A549 (cell line): Measurements from ENCODE around the gene ESYT2. TPM values are rescaled to one million over a fixed set of nuclear protein-coding genes. Genes with fewer than 3 reads are reported as not detected.

Source experiments
- ATAC-seq, 2 experiments: fragments of 200-7000 bp in 1 of 2; fragments of >200 bp in 1 of 2; cut with Nextera tagmentation in 1 of 2; cut with Tn5 transposase in 1 of 2; 3 replicates each; pipeline versions ENCODE4 v1.8.0 to v1.9.1; 2018 to 2020; ENCODE audit warnings: mild to moderate bottlenecking in 1 of 2, moderate library complexity in 1 of 2
- CTCF ChIA-PET: fragments of 300-600 bp; sonication (Branson Sonifier 250); formaldehyde crosslinking; extraction: SDS; loops from one replicate; lab custom pipeline; 2021; ENCODE audit warnings: antibody characterized with exemption, inconsistent platforms; lab: Yijun Ruan, JAX
- POLR2A ChIA-PET: fragments of 350-600 bp; formaldehyde crosslinking; extraction: SDS; loops from one replicate; lab custom pipeline; 2021; ENCODE audit warnings: antibody characterized with exemption, inconsistent platforms; lab: Yijun Ruan, JAX
- DNase-seq, 2 experiments: peaks; one replicate each; pipeline versions ENCODE4 v3.0.0 to v3.0.0-alpha.2; 2011 to 2016; ENCODE audit warnings: low read depth in 1 of 2, low spot score in 1 of 2
- FAIRE-seq: peaks from 2 replicates; lab custom pipeline; 2011; peaks lifted over from hg19 to GRCh38; lab: Jason Lieb, UNC
- H3K27ac ChIP-seq, 2 experiments: fragments of >200 bp; sonication (Bioruptor Twin); formaldehyde crosslinking; 3 replicates each; pipeline ENCODE4 v1.5.1; 2016 to 2017
- H3K4me1 ChIP-seq: fragments of >200 bp; sonication (Bioruptor Twin); formaldehyde crosslinking; 3 replicates; pipeline ENCODE4 v1.6.1; 2016
- H3K4me2 ChIP-seq: fragments of >200 bp; sonication (Bioruptor Twin); formaldehyde crosslinking; 3 replicates; pipeline ENCODE4 v1.6.1; 2016
- H3K4me3 ChIP-seq: fragments of >200 bp; sonication (Bioruptor Twin); formaldehyde crosslinking; 3 replicates; pipeline ENCODE4 v1.5.1; 2016
- H3K9me3 ChIP-seq: fragments of >200 bp; sonication (Bioruptor Twin); formaldehyde crosslinking; 3 replicates; pipeline ENCODE4 v1.6.1; 2016
- BHLHE40 ChIP-seq: IDR thresholded peaks from 2 replicates; pipeline ENCODE4 v1.6.1; 2012; ENCODE audit warnings: low read depth, low read length, inconsistent platforms
- CEBPB ChIP-seq, 2 experiments: fragments of >200 bp in 1 of 2; sonication (Bioruptor Twin) in 1 of 2; formaldehyde crosslinking in 1 of 2; IDR thresholded peaks; 2 replicates each; pipeline ENCODE4 v1.6.1; 2012 to 2016
- CHD4 ChIP-seq: fragments of 200-600 bp; sonication (generic); IDR thresholded peaks from 2 replicates; pipeline ENCODE4 v1.6.1; 2016; ENCODE audit warnings: antibody characterized with exemption, mild to moderate bottlenecking, borderline replicate concordance
- EHF ChIP-seq: fragments of 250-450 bp; sonication (Bioruptor Pico); IDR thresholded peaks from 2 replicates; pipeline ENCODE4 v1.5.0; 2020; ENCODE audit warnings: mild to moderate bottlenecking
- EHMT2 ChIP-seq: fragments of 200-600 bp; sonication (generic); IDR thresholded peaks from 2 replicates; pipeline ENCODE4 v1.6.1; 2016; ENCODE audit warnings: antibody characterized with exemption, low read depth, mild to moderate bottlenecking, moderate library complexity
- ESRRA ChIP-seq: fragments of 150-350 bp; IDR thresholded peaks from 2 replicates; pipeline ENCODE4 v1.6.1; 2014; ENCODE audit warnings: mild to moderate bottlenecking, low read length, borderline replicate concordance
- HDAC2 ChIP-seq: fragments of 200-600 bp; sonication (generic); IDR thresholded peaks from 2 replicates; pipeline ENCODE4 v1.6.1; 2016
- HOXA7 ChIP-seq: fragments of 250-450 bp; sonication (Bioruptor Pico); IDR thresholded peaks from 2 replicates; pipeline ENCODE4 v1.5.0; 2020; ENCODE audit warnings: mild to moderate bottlenecking, moderate library complexity
- JUN ChIP-seq, 2 experiments: fragments of >200 bp; sonication (Bioruptor Twin); formaldehyde crosslinking; IDR thresholded peaks; 2 replicates in 1 of 2; 3 replicates in 1 of 2; pipeline ENCODE4 v1.6.1; 2016 to 2017
- MAFK ChIP-seq: fragments of 450-650 bp; IDR thresholded peaks from 2 replicates; pipeline ENCODE4 v1.6.1; 2014; ENCODE audit not compliant: partially characterized antibody
- MAZ ChIP-seq: fragments of 150-350 bp; IDR thresholded peaks from 2 replicates; pipeline ENCODE4 v1.6.1; 2014; ENCODE audit warnings: antibody characterized with exemption, low read depth, low read length, borderline replicate concordance
- MYC ChIP-seq: IDR thresholded peaks from 2 replicates; pipeline ENCODE4 v1.6.1; 2012; ENCODE audit warnings: mild to moderate bottlenecking, inconsistent platforms, low read length, improper control_type of control experiment, borderline replicate concordance
- POLR2AphosphoS2 ChIP-seq: conservative IDR thresholded peaks from 2 replicates; pipeline ENCODE4 v1.6.1; 2012; ENCODE audit warnings: low read length, improper control_type of control experiment, inconsistent platforms
- RAD21 ChIP-seq, 2 experiments: fragments of >200 bp in 1 of 2; sonication (Bioruptor Twin) in 1 of 2; formaldehyde crosslinking in 1 of 2; IDR thresholded peaks in 1 of 2; conservative IDR thresholded peaks in 1 of 2; 2 replicates in 1 of 2; 3 replicates in 1 of 2; pipeline ENCODE4 v1.6.1; 2012 to 2018; ENCODE audit warnings: inconsistent platforms in 1 of 2
- RCOR1 ChIP-seq: fragments of 150-350 bp; IDR thresholded peaks from 2 replicates; pipeline ENCODE4 v1.6.1; 2014; ENCODE audit warnings: antibody characterized with exemption, low read length, low read depth
- RFX5 ChIP-seq: fragments of 450-650 bp; IDR thresholded peaks from 2 replicates; pipeline ENCODE4 v1.7.1; 2014; ENCODE audit warnings: antibody characterized with exemption, mild to moderate bottlenecking, moderate library complexity
- SREBF2 ChIP-seq: fragments of 450-650 bp; IDR thresholded peaks from 2 replicates; pipeline ENCODE4 v1.6.1; 2014; ENCODE audit warnings: mild to moderate bottlenecking, moderate library complexity
- ZC3H11A ChIP-seq: fragments of 450-650 bp; IDR thresholded peaks from 2 replicates; pipeline ENCODE4 v1.6.1; 2014; ENCODE audit warnings: antibody characterized with exemption, mild to moderate bottlenecking
- ZFP36 ChIP-seq: fragments of 450-650 bp; IDR thresholded peaks from 2 replicates; pipeline ENCODE4 v1.6.1; 2014; ENCODE audit warnings: borderline replicate concordance; ENCODE audit not compliant: partially characterized antibody
- ZSCAN20 ChIP-seq: fragments of 250-450 bp; sonication (Bioruptor Pico); IDR thresholded peaks from 2 replicates; pipeline ENCODE4 v1.8.0; 2022; ENCODE audit warnings: mild to moderate bottlenecking, moderate library complexity
- WGBS: methylation state at CpG from one replicate; pipeline ENCODE4 v1.1.6; 2017; ENCODE audit errors: missing lambda C conversion rate; 5-methylcytosine and 5-hydroxymethylcytosine counted together
- polyA plus RNA-seq, 4 experiments: library from polyadenylated mRNA; depleted of rRNA in 3 of 4; stranded (reverse); fragments of >200 nt; fragmentation: RNase III in 1 of 4; extraction: RNeasy Plus Mini Kit Qiagen cat#74134 plus additional on column Dnase treatment in 1 of 4; gene quantifications; 2 replicates in 3 of 4; 3 replicates in 1 of 4; pipeline ENCODE4 v1.2.3, GENCODE V29; 2011 to 2017
- TF ChIP-seq, protein P1 (sequence below): IDR thresholded peaks from 2 replicates; pipeline ENCODE4 v1.6.1; 2012
- TF ChIP-seq, protein P2 (sequence below): IDR thresholded peaks from 2 replicates; pipeline ENCODE4 v1.6.1; 2012; ENCODE audit warnings: low read depth, borderline replicate concordance
- TF ChIP-seq, protein P3 (sequence below): fragments of 250-450 bp; sonication (Bioruptor Pico); IDR thresholded peaks from 2 replicates; pipeline ENCODE4 v1.5.0; 2021; ENCODE audit warnings: mild to moderate bottlenecking, moderate library complexity, borderline replicate concordance
- TF ChIP-seq, protein P4 (sequence below): fragments of 450-650 bp; IDR thresholded peaks from 2 replicates; pipeline ENCODE4 v1.6.1; 2014; ENCODE audit warnings: antibody characterized with exemption
- TF ChIP-seq, protein P5 (sequence below): IDR thresholded peaks from 2 replicates; pipeline ENCODE4 v1.6.1; 2012
- TF ChIP-seq, protein P6 (sequence below): fragments of >200 bp; sonication (Bioruptor Twin); formaldehyde crosslinking; IDR thresholded peaks from 3 replicates; pipeline ENCODE4 v1.5.1; 2016

ESYT2 gene
- polyA plus RNA-seq, 2 of the 4 experiments (the other 2 are of a cell fraction) = 45.8 to 77.0 TPM

DNA sequence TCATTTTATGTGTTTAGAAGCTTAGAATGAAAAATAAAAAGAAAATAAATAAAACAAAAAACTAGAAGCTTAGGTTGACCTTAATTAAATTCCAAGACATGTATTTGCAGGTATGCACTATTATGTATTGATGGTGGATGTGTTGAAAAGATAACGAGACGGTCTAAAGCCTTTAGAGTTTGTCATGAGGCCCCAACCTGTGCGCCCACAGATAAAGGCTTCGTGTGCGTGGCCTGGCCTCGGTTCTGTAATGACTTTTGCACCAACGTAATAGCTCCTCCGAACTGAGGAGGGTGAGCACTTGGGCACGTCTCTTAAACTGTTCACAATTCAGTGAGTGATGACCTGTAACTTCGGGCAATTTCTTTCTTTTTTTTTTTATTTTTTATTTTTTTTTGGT lies 81.0 kb downstream of the ESYT2 start:
- no peak overlapping the region for H3K4me2 ChIP-seq
- ATAC-seq (no peak), DNase-seq (no peak), FAIRE-seq (no peak)
- H3K4me1 ChIP-seq = no peaks in the 10 kb centered on the region
- ChIA-PET POLR2A (no interaction called here), CTCF (interaction anchor here (0.6 to 1.4 kb wide), 5 partner anchors 23 to 1321 kb away, joined by 3 to 6 read pairs (median 4); no protein-coding TSS in a partner anchor)
- no peak for TF ChIP-seq JUN (IDR thresholded peaks at IDR 0.05)
- TF ChIP-seq, protein P1, sequence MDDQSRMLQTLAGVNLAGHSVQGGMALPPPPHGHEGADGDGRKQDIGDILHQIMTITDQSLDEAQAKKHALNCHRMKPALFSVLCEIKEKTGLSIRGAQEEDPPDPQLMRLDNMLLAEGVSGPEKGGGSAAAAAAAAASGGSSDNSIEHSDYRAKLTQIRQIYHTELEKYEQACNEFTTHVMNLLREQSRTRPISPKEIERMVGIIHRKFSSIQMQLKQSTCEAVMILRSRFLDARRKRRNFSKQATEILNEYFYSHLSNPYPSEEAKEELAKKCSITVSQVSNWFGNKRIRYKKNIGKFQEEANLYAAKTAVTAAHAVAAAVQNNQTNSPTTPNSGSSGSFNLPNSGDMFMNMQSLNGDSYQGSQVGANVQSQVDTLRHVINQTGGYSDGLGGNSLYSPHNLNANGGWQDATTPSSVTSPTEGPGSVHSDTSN = no peak
- no peak overlapping the region for H3K27ac ChIP-seq
- WGBS = 90% methylated on average over 10 of the region's 10 CpGs
- H3K9me3 ChIP-seq = no peaks in the 10 kb centered on the region
- H3K4me3 ChIP-seq = no peak overlapping the region

DNA sequence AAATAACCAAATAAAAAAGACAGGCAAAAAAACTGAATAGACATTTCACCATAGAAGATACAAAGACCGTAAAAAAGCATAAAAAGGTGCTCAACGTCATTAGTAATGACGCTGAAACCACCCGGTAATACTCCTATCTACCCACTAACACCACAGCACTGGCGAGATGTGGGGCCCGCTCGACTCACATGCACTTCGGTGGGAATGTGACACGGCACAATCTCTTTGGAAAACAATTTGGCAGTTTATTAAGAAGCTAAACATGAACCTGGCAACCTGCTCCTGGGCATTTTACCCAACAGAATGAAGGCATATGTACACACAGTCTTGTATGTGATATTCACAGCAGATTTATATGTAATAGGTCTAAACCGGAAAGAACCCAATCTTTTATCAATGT lies 81.9 kb downstream of the ESYT2 start:
- TF ChIP-seq ZSCAN20 (no peak), RFX5 (no peak), BHLHE40 (no peak), HOXA7 (no peak), CEBPB (IDR thresholded peaks at IDR 0.05) (no peak), SREBF2 (no peak), EHF (no peak), MYC (no peak), MAFK (no peak), ESRRA (no peak), RAD21 (conservative IDR thresholded peaks at IDR 0.05 in 1 of 2, IDR thresholded peaks at IDR 0.05 in 1 of 2) (no peak), RCOR1 (no peak), ZC3H11A (no peak)
- TF ChIP-seq, protein P2, sequence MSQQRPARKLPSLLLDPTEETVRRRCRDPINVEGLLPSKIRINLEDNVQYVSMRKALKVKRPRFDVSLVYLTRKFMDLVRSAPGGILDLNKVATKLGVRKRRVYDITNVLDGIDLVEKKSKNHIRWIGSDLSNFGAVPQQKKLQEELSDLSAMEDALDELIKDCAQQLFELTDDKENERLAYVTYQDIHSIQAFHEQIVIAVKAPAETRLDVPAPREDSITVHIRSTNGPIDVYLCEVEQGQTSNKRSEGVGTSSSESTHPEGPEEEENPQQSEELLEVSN = no peak
- TF ChIP-seq, protein P3, sequence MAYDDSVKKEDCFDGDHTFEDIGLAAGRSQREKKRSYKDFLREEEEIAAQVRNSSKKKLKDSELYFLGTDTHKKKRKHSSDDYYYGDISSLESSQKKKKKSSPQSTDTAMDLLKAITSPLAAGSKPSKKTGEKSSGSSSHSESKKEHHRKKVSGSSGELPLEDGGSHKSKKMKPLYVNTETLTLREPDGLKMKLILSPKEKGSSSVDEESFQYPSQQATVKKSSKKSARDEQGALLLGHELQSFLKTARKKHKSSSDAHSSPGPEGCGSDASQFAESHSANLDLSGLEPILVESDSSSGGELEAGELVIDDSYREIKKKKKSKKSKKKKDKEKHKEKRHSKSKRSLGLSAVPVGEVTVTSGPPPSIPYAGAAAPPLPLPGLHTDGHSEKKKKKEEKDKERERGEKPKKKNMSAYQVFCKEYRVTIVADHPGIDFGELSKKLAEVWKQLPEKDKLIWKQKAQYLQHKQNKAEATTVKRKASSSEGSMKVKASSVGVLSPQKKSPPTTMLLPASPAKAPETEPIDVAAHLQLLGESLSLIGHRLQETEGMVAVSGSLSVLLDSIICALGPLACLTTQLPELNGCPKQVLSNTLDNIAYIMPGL (CRISPR knock-in tag) = no peak
- TF ChIP-seq, protein P4, sequence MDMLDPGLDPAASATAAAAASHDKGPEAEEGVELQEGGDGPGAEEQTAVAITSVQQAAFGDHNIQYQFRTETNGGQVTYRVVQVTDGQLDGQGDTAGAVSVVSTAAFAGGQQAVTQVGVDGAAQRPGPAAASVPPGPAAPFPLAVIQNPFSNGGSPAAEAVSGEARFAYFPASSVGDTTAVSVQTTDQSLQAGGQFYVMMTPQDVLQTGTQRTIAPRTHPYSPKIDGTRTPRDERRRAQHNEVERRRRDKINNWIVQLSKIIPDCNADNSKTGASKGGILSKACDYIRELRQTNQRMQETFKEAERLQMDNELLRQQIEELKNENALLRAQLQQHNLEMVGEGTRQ = no peak
- no peak overlapping the region for H3K4me3 ChIP-seq
- no peaks in the 10 kb centered on the region; the same call in 2 of the 3 replicates for H3K4me1 ChIP-seq
- no peak overlapping the region for H3K27ac ChIP-seq
- H3K9me3 ChIP-seq = no peaks in the 10 kb centered on the region
- ChIA-PET POLR2A (no interaction called here), CTCF (interaction anchor here (0.6 to 1.4 kb wide), 2 partner anchors 126 to 230 kb away, joined by 3 to 4 read pairs; no protein-coding TSS in a partner anchor)
- WGBS = 92% methylated on average over 10 of the region's 10 CpGs
- FAIRE-seq (no peak), DNase-seq (no peak), ATAC-seq (no peak)
- H3K4me2 ChIP-seq = no peak overlapping the region

DNA sequence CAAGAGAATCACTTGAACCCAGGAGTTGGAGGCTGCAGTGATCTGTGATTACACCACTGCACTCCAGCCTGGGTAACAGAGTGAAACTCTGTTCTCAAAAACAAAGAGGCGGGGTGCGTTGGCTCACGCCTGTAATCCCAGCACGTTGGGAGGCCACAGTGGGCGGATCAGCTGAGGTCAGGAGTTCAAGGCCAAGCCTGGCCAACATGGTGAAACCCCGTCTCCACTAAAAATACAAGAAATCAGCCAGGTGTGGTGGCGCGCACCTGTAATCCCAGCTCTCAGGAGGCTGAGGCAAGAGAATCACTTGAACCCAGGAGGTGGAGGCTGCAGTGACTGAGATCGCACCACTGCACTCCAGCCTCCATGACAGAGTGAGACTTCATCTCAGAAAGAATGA lies 82.4 kb downstream of the ESYT2 start:
- DNase-seq (no peak), ATAC-seq (no peak), FAIRE-seq (no peak)
- Histone ChIP-seq H3K27ac (no peak overlapping the region), H3K4me2 (no peak overlapping the region), H3K4me1 (peaks cover 4% of the 10 kb centered on the region; the same call in 2 of the 3 replicates), H3K4me3 (no peak overlapping the region), H3K9me3 (no peaks in the 10 kb centered on the region)
- CTCF ChIA-PET = interaction anchor here (0.7 to 1.7 kb wide), 6 partner anchors 9 to 230 kb away, joined by 3 to 5 read pairs (median 4); no protein-coding TSS in a partner anchor
- POLR2A ChIA-PET = no interaction called here
- 92% methylated on average over 9 of the region's 9 CpGs for WGBS
- no peak for TF ChIP-seq HDAC2
- TF ChIP-seq, protein P1 = no peak
- TF ChIP-seq ZFP36 = no peak
- no peak for TF ChIP-seq CHD4
- TF ChIP-seq, protein P5, sequence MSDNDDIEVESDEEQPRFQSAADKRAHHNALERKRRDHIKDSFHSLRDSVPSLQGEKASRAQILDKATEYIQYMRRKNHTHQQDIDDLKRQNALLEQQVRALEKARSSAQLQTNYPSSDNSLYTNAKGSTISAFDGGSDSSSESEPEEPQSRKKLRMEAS = no peak
- no peak for TF ChIP-seq POLR2AphosphoS2
- no peak for TF ChIP-seq EHMT2
- no peak for TF ChIP-seq ZC3H11A
- TF ChIP-seq JUN (IDR thresholded peaks at IDR 0.05) = no peak
- TF ChIP-seq, protein P6, sequence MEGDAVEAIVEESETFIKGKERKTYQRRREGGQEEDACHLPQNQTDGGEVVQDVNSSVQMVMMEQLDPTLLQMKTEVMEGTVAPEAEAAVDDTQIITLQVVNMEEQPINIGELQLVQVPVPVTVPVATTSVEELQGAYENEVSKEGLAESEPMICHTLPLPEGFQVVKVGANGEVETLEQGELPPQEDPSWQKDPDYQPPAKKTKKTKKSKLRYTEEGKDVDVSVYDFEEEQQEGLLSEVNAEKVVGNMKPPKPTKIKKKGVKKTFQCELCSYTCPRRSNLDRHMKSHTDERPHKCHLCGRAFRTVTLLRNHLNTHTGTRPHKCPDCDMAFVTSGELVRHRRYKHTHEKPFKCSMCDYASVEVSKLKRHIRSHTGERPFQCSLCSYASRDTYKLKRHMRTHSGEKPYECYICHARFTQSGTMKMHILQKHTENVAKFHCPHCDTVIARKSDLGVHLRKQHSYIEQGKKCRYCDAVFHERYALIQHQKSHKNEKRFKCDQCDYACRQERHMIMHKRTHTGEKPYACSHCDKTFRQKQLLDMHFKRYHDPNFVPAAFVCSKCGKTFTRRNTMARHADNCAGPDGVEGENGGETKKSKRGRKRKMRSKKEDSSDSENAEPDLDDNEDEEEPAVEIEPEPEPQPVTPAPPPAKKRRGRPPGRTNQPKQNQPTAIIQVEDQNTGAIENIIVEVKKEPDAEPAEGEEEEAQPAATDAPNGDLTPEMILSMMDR = no peak
- TF ChIP-seq MAZ = no peak
